BE2C (cell line): Measurements from ENCODE around the gene FCHO2.
A peak's percentile ranks its signal among the peaks of the same experiment; 100 is the strongest.

ENCODE experiments used
- DNase-seq: peaks from one replicate; pipeline ENCODE4 v3.0.0-alpha.2; 2020
- H3K27me3 ChIP-seq: fragments of 250-450 bp; sonication (Bioruptor Pico); 2 replicates; pipeline ENCODE4 v1.5.1; 2020; ENCODE audit warnings: mild to moderate bottlenecking
- H3K36me3 ChIP-seq: fragments of 250-450 bp; sonication (Bioruptor Pico); 2 replicates; pipeline ENCODE4 v1.5.1; 2020; ENCODE audit warnings: mild to moderate bottlenecking
- H3K4me1 ChIP-seq: fragments of 250-450 bp; sonication (Bioruptor Pico); 2 replicates; pipeline ENCODE4 v1.5.1; 2020
- H3K4me3 ChIP-seq: 2 replicates; pipeline ENCODE4 v1.5.1; 2011; ENCODE audit warnings: low read depth, low read length
- H3K9me3 ChIP-seq: fragments of 250-450 bp; sonication (Bioruptor Pico); 2 replicates; pipeline ENCODE4 v1.5.1; 2020
- TF ChIP-seq, protein P1 (sequence below): IDR thresholded peaks from 2 replicates; pipeline ENCODE4 v1.5.1; 2012; ENCODE audit warnings: mild to moderate bottlenecking, low read depth, low read length

FCHO2 gene

GRCh38 chr5:73030995-73031394 is 75.2 kb downstream of the FCHO2 start:
- Histone ChIP-seq H3K9me3 (no peaks in the 10 kb centered on the region; the same call in 1 of the 2 replicates), H3K36me3 (no peaks in the 10 kb centered on the region), H3K4me1 (peaks cover 3% of the 10 kb centered on the region; the same call in 1 of the 2 replicates), H3K27me3 (no peaks in the 10 kb centered on the region), H3K4me3 (no peak overlapping the region)
- DNase-seq, result no peak
- TF ChIP-seq, protein P1, sequence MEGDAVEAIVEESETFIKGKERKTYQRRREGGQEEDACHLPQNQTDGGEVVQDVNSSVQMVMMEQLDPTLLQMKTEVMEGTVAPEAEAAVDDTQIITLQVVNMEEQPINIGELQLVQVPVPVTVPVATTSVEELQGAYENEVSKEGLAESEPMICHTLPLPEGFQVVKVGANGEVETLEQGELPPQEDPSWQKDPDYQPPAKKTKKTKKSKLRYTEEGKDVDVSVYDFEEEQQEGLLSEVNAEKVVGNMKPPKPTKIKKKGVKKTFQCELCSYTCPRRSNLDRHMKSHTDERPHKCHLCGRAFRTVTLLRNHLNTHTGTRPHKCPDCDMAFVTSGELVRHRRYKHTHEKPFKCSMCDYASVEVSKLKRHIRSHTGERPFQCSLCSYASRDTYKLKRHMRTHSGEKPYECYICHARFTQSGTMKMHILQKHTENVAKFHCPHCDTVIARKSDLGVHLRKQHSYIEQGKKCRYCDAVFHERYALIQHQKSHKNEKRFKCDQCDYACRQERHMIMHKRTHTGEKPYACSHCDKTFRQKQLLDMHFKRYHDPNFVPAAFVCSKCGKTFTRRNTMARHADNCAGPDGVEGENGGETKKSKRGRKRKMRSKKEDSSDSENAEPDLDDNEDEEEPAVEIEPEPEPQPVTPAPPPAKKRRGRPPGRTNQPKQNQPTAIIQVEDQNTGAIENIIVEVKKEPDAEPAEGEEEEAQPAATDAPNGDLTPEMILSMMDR, result no peak

DNA sequence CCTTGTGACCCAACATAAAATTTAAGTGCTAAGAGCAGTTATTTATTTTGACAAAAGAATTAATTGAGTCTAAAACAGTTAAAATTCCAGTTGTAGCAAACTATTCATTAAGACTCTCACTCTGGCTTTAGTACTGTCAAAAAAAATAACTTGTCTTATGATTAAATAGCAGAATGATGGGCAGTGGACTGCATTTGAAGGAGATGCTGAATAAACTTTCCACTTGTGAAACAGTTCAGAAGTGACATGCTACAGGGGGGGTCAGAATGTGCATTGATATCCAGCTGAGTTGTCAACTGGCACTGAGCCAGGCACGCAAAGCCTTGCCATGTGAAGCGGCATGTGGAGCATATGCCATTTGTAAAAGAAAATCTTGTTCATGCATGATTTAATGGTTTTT is 76.0 kb downstream of the FCHO2 start:
- Histone ChIP-seq H3K4me1 (peaks cover 3% of the 10 kb centered on the region; the same call in 1 of the 2 replicates), H3K27me3 (no peaks in the 10 kb centered on the region), H3K9me3 (no peaks in the 10 kb centered on the region; the same call in 1 of the 2 replicates), H3K4me3 (no peak overlapping the region), H3K36me3 (no peaks in the 10 kb centered on the region)
- TF ChIP-seq, protein P1, result no peak
- peak; percentile 26 for DNase-seq

- no peaks in the 10 kb centered on the region; the same call in 1 of the 2 replicates for H3K9me3 ChIP-seq
- H3K27me3 ChIP-seq, result no peaks in the 10 kb centered on the region
- no peak for DNase-seq
- peaks cover 3% of the 10 kb centered on the region; the same call in 1 of the 2 replicates for H3K4me1 ChIP-seq
- no peak overlapping the region for H3K4me3 ChIP-seq
- TF ChIP-seq, protein P1, result no peak
- H3K36me3 ChIP-seq, result no peaks in the 10 kb centered on the region
These were observed 76.8 kb downstream of the FCHO2 start for GRCh38 chr5:73032635-73033034.

- TF ChIP-seq, protein P1, result no peak
- no peak for DNase-seq
- Histone ChIP-seq H3K27me3 (peaks cover 12% of the 10 kb centered on the region), H3K4me1 (no peaks in the 10 kb centered on the region), H3K36me3 (no peaks in the 10 kb centered on the region), H3K4me3 (no peak overlapping the region), H3K9me3 (no peaks in the 10 kb centered on the region; the same call in 1 of the 2 replicates)
These were observed 81.7 kb downstream of the FCHO2 start for GRCh38 chr5:73037545-73037944.

GRCh38 chr5:73039082-73039481 is 83.2 kb downstream of the FCHO2 start:
- H3K27me3 ChIP-seq, result peaks cover 12% of the 10 kb centered on the region
- H3K4me1 ChIP-seq, result no peaks in the 10 kb centered on the region
- TF ChIP-seq, protein P1, result no peak
- no peak overlapping the region for H3K4me3 ChIP-seq
- no peak for DNase-seq
- no peaks in the 10 kb centered on the region for H3K36me3 ChIP-seq
- no peaks in the 10 kb centered on the region; the same call in 1 of the 2 replicates for H3K9me3 ChIP-seq

GRCh38 chr5:73042993-73043392 is 87.2 kb downstream of the FCHO2 start:
- H3K4me1 ChIP-seq, result no peaks in the 10 kb centered on the region
- no peak overlapping the region for H3K4me3 ChIP-seq
- TF ChIP-seq, protein P1, result no peak
- no peaks in the 10 kb centered on the region; the same call in 1 of the 2 replicates for H3K9me3 ChIP-seq
- peaks cover 12% of the 10 kb centered on the region for H3K27me3 ChIP-seq
- no peaks in the 10 kb centered on the region for H3K36me3 ChIP-seq
- DNase-seq, result no peak
